Caco-2 (cell line): ENCODE data around the gene CACNA1C. TPM values are rescaled to one million over a fixed set of nuclear protein-coding genes. Genes with fewer than 3 reads are reported as not detected.

Source experiments
- BruUV-seq: library from RNA; stranded (reverse); fragments of 400-500 nt; replicated peaks from 2 replicates; lab custom pipeline; 2021; lab: Mats Ljungman, UMichigan
- CTCF ChIA-PET: fragments of 300-600 bp; sonication (Branson Sonifier 250); formaldehyde crosslinking; loops from one replicate; lab custom pipeline; 2022; ENCODE audit warnings: antibody characterized with exemption; lab: Charles Lee
- POLR2A ChIA-PET: fragments of 300-600 bp; sonication (Branson Sonifier 250); formaldehyde crosslinking; loops from one replicate; lab custom pipeline; 2022; ENCODE audit warnings: antibody characterized with exemption; lab: Charles Lee
- DNase-seq, 2 experiments: peaks; one replicate each; pipeline versions ENCODE4 v3.0.0 to v3.0.0-alpha.2; 2020 to 2022
- H3K27me3 ChIP-seq: replicated peaks from 2 replicates; pipeline ENCODE4 v1.6.0; 2011; ENCODE audit warnings: low read length; ENCODE audit not compliant: control insufficient read depth, insufficient read depth
- H3K36me3 ChIP-seq: 2 replicates; pipeline ENCODE4 v1.5.1; 2011; ENCODE audit warnings: low read length; ENCODE audit not compliant: control insufficient read depth, insufficient read depth
- H3K4me1 ChIP-seq: fragments of 250-450 bp; sonication (Bioruptor Pico); 2 replicates; pipeline ENCODE4 v1.5.1; 2020; ENCODE audit warnings: mild to moderate bottlenecking
- H3K4me3 ChIP-seq: 2 replicates; pipeline ENCODE4 v1.5.1; 2011; ENCODE audit warnings: low read depth, mild to moderate bottlenecking, control low read depth, low read length
- H3K9me3 ChIP-seq: fragments of 250-450 bp; sonication (Bioruptor Pico); 2 replicates; pipeline ENCODE4 v1.5.1; 2020; ENCODE audit warnings: mild to moderate bottlenecking, moderate library complexity
- H3K27ac Mint-ChIP-seq: one replicate; pipeline ENCODE4 v1.8.0; 2022; ENCODE audit warnings: mixed read lengths; ENCODE audit not compliant: unreplicated experiment
- H3K27me3 Mint-ChIP-seq: one replicate; pipeline ENCODE4 v1.8.0; 2022; ENCODE audit warnings: mixed read lengths; ENCODE audit not compliant: insufficient read depth, unreplicated experiment
- H3K36me3 Mint-ChIP-seq: one replicate; pipeline ENCODE4 v1.8.0; 2022; ENCODE audit warnings: mild to moderate bottlenecking, mixed read lengths; ENCODE audit not compliant: insufficient read depth, unreplicated experiment
- H3K4me1 Mint-ChIP-seq: one replicate; pipeline ENCODE4 v1.8.0; 2022; ENCODE audit warnings: low read depth, mixed read lengths; ENCODE audit not compliant: unreplicated experiment
- H3K4me3 Mint-ChIP-seq: one replicate; pipeline ENCODE4 v1.8.0; 2022; ENCODE audit warnings: mild to moderate bottlenecking, moderate library complexity, mixed read lengths; ENCODE audit not compliant: unreplicated experiment
- H3K9me3 Mint-ChIP-seq: one replicate; pipeline ENCODE4 v1.8.0; 2022; ENCODE audit warnings: mixed read lengths; ENCODE audit not compliant: unreplicated experiment
- intact Hi-C: fragments of 100-400 bp; cut with micrococcal nuclease; formaldehyde crosslinking; loops from one replicate; pipeline ENCODE4 v1.10.0; 2022; ENCODE audit not compliant: unreplicated experiment
- total RNA-seq: library from RNA; stranded (reverse); gene quantifications from 2 replicates; pipeline ENCODE4 v1.2.3, GENCODE V29; 2022
- TF ChIP-seq, protein P1 (sequence below), 2 experiments: fragments of 200-600 bp in 1 of 2; IDR thresholded peaks; 1 replicate in 1 of 2; 2 replicates in 1 of 2; pipeline versions ENCODE4 v1.5.1 to v1.8.0; 2011 to 2022; ENCODE audit warnings: antibody characterized with exemption in 1 of 2, control low read depth in 1 of 2, inconsistent platforms in 1 of 2, low read depth in 1 of 2, low read length in 1 of 2, mild to moderate bottlenecking in 1 of 2, moderate library complexity in 1 of 2; ENCODE audit not compliant: insufficient read depth in 1 of 2, severe bottlenecking in 1 of 2, unreplicated experiment in 1 of 2

The CACNA1C gene
- total RNA-seq, 1 experiment from 2014 or later: not detected

DNA sequence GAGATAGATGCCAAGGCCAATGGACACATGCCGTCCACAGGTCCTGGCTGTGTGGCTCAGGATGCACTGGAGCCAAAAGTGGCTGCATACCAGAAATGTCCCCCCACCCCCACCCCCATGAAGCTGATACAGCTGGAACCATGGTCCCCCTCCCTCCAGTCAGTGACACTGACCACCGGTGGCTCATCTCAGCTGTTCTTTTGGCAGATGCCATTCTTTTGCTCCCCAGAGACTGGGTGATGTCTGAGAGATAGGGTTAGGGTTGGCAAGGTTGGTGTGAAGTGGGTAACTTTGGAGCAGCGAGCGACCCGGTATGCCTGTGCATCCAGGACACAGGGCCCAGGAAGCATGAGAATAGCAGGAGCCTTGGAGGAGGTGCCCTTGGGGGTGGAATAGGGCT is 285.6 kb downstream of the CACNA1C start:
- no peak for DNase-seq
- Mint-ChIP-seq H3K27me3 (peaks cover 15% of the 10 kb centered on the region), H3K4me3 (no peak overlapping the region), H3K4me1 (no peaks in the 10 kb centered on the region), H3K9me3 (no peaks in the 10 kb centered on the region), H3K27ac (no peak overlapping the region), H3K36me3 (no peaks in the 10 kb centered on the region)
- Histone ChIP-seq H3K4me3 (no peak overlapping the region), H3K4me1 (no peaks in the 10 kb centered on the region), H3K36me3 (no peaks in the 10 kb centered on the region), H3K27me3 (no peaks in the 10 kb centered on the region), H3K9me3 (no peaks in the 10 kb centered on the region)
- no TSS peak for BruUV-seq
- TF ChIP-seq, protein P1, sequence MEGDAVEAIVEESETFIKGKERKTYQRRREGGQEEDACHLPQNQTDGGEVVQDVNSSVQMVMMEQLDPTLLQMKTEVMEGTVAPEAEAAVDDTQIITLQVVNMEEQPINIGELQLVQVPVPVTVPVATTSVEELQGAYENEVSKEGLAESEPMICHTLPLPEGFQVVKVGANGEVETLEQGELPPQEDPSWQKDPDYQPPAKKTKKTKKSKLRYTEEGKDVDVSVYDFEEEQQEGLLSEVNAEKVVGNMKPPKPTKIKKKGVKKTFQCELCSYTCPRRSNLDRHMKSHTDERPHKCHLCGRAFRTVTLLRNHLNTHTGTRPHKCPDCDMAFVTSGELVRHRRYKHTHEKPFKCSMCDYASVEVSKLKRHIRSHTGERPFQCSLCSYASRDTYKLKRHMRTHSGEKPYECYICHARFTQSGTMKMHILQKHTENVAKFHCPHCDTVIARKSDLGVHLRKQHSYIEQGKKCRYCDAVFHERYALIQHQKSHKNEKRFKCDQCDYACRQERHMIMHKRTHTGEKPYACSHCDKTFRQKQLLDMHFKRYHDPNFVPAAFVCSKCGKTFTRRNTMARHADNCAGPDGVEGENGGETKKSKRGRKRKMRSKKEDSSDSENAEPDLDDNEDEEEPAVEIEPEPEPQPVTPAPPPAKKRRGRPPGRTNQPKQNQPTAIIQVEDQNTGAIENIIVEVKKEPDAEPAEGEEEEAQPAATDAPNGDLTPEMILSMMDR (IDR thresholded peaks at IDR 0.05; ENCODE audit: insufficient read depth in 1 of 2, low read depth in 1 of 2, low read length in 1 of 2, severe bottlenecking in 1 of 2, unreplicated experiment in 1 of 2): no peak
- intact Hi-C loops: no loop called here
- ChIA-PET CTCF (no interaction called here), POLR2A (no interaction called here)

DNA sequence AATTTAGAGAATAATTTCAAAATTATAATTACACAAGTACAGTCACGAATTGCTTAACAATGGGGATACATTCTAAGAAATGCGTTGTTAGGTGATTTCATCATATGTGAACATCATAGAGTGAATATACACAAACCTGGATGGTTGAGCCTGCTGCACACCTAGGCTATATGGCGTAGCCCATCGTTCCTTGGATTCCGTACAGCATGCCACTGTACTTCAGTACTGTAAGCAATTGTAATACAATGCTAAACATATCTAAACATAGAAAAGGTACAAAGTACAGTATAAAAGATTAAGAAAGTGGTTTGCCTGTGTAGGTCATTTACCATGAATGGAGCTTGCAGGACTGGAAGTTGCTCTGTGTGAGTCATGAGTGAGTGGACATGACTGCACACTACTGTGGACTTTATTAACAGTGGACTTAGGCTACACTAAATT is 286.2 kb downstream of the CACNA1C start:
- H3K27me3 ChIP-seq: no peaks in the 10 kb centered on the region
- Mint-ChIP-seq H3K27ac (no peak overlapping the region), H3K36me3 (no peaks in the 10 kb centered on the region), H3K4me1 (no peaks in the 10 kb centered on the region), H3K9me3 (no peaks in the 10 kb centered on the region), H3K4me3 (no peak overlapping the region), H3K27me3 (peaks cover 17% of the 10 kb centered on the region)
- H3K9me3 ChIP-seq: no peaks in the 10 kb centered on the region
- ChIA-PET POLR2A (no interaction called here), CTCF (no interaction called here)
- DNase-seq: no peak
- BruUV-seq: no TSS peak
- TF ChIP-seq, protein P1 (IDR thresholded peaks at IDR 0.05; ENCODE audit: insufficient read depth in 1 of 2, low read depth in 1 of 2, low read length in 1 of 2, severe bottlenecking in 1 of 2, unreplicated experiment in 1 of 2): no peak
- intact Hi-C loops: no loop called here
- no peaks in the 10 kb centered on the region for H3K4me1 ChIP-seq
- no peaks in the 10 kb centered on the region for H3K36me3 ChIP-seq
- H3K4me3 ChIP-seq: no peak overlapping the region

DNA sequence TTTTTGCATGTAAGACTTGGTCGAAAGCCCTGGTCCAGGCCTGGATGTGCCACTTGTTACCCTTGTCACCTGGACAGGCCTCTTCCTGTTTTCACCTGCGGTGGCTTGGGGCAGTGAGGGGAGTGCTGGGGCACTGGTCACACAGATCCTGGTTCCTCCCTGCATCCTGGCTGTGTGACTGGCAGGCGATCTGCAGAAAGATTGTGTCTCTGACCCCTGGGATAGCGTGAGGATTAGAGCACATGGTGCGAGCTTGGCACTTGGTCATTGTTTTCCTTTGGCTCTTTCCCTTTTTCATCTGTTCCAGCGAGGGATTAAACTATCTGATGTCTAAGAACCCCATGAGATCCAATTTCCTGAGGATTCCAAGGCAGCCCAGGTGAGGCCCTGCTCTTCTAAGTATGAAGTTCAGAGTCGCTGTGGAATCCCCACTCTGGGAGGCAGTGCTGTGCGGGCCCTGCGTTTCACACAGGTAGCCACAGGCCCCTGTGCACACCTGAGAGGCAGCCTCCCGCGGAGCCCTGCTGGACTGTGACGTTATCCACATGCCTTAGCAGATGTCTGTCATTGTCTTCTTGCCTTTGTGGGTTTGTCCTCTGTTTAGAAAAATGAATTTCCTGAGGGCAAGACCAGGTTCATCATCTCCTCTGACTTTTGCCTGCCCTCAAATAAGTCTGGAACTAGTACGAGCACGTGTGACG is 288.4 kb downstream of the CACNA1C start:
- intact Hi-C loops: no loop called here
- no peak overlapping the region for H3K27ac Mint-ChIP-seq

More for the DNA sequence above, 288.4 kb downstream of the CACNA1C start:
- H3K4me3 ChIP-seq: no peak overlapping the region
- POLR2A ChIA-PET: no interaction called here
- H3K36me3 ChIP-seq: no peaks in the 10 kb centered on the region
- TF ChIP-seq, protein P1 (IDR thresholded peaks at IDR 0.05; ENCODE audit: insufficient read depth in 1 of 2, low read depth in 1 of 2, low read length in 1 of 2, severe bottlenecking in 1 of 2, unreplicated experiment in 1 of 2): no peak
- Mint-ChIP-seq H3K36me3 (no peaks in the 10 kb centered on the region), H3K9me3 (no peaks in the 10 kb centered on the region), H3K27me3 (peaks cover 18% of the 10 kb centered on the region), H3K4me3 (no peak overlapping the region), H3K4me1 (no peaks in the 10 kb centered on the region)
- DNase-seq: no peak
- H3K4me1 ChIP-seq: no peaks in the 10 kb centered on the region
- H3K27me3 ChIP-seq: no peaks in the 10 kb centered on the region
- no TSS peak for BruUV-seq
- CTCF ChIA-PET: no interaction called here
- H3K9me3 ChIP-seq: no peaks in the 10 kb centered on the region
